ENCODE results near the gene OR7C1. TPM values are rescaled to one million over a fixed set of nuclear protein-coding genes. Genes with fewer than 3 reads are reported as not detected.

OR7C1 gene
- total and polyA plus RNA-seq, 10 of the 15 experiments (the other 5 are each of a cell fraction or from before 2014, with no cell fraction given) = 0.04 to 0.06 TPM; not detected in 8

GRCh38 chr19:14809272-14810057 lies 25.5 kb downstream of the OR7C1 start:
- no TSS peak for BruUV-seq (replicated peaks)
- intact Hi-C loops (cut with micrococcal nuclease; ENCODE audit: unreplicated experiment) (no loop called here), in situ Hi-C loops (cut with MboI) (no loop called here)
- H3K9me3 ChIP-seq (replicated peaks; ENCODE audit: control insufficient read depth, insufficient read depth, low read length) = no peaks in the 10 kb centered on the region
- FAIRE-seq (no peak), ATAC-seq (no peak), DNase-seq (ENCODE audit: low read depth, low spot score) (no peak)
- H4K20me1 ChIP-seq (ENCODE audit: control insufficient read depth, insufficient read depth) = no peaks in the 10 kb centered on the region
- no peak for TF ChIP-seq CREB1 (IDR thresholded peaks at IDR 0.05; ENCODE audit: low read depth)
- no peak for TF ChIP-seq JUNB (IDR thresholded peaks at IDR 0.05)
- no peak for TF ChIP-seq KDM1A (IDR thresholded peaks at IDR 0.05; ENCODE audit: borderline replicate concordance)
- TF ChIP-seq SRF (IDR thresholded peaks at IDR 0.05; ENCODE audit: low read depth in 2 of 2, low read length in 2 of 2) = no peak
- no peak for TF ChIP-seq BHLHE40 (IDR thresholded peaks at IDR 0.05; ENCODE audit: borderline replicate concordance in 1 of 2, low read depth in 2 of 2, low read length in 1 of 2)
- TF ChIP-seq FOS (IDR thresholded peaks at IDR 0.05; ENCODE audit: borderline replicate concordance, extremely low read depth, insufficient read length) = no peak
- no peak for TF ChIP-seq SMAD1 (IDR thresholded peaks at IDR 0.05; ENCODE audit: low read depth, partially characterized antibody)
- TF ChIP-seq RUNX3 (IDR thresholded peaks at IDR 0.05; ENCODE audit: low read length) = no peak
- TF ChIP-seq IKZF1 (conservative IDR thresholded peaks at IDR 0.05) = no peak
- no peak for TF ChIP-seq SIN3A (IDR thresholded peaks at IDR 0.05; ENCODE audit: low read depth, low read length)
- no peak for TF ChIP-seq NFIC (IDR thresholded peaks at IDR 0.05; ENCODE audit: low read depth, low read length)
- no peak for TF ChIP-seq PAX5 (IDR thresholded peaks at IDR 0.05; ENCODE audit: borderline replicate concordance, low read depth, low read length)
- TF ChIP-seq CUX1 (IDR thresholded peaks at IDR 0.05; ENCODE audit: insufficient replicate concordance, low read depth, low read length) = no peak
- no peak for TF ChIP-seq PML (IDR thresholded peaks at IDR 0.05; ENCODE audit: low read length)
- TF ChIP-seq EED (IDR thresholded peaks at IDR 0.05; ENCODE audit: low read depth) = no peak
- TF ChIP-seq ASH2L (IDR thresholded peaks at IDR 0.05; ENCODE audit: borderline replicate concordance, low read depth) = no peak
- 37% methylated on average over 9 of the region's 9 CpGs for WGBS (ENCODE audit: insufficient coverage, insufficient replicate concordance, low lambda C conversion rate, missing lambda C conversion rate)
- no peak overlapping the region for H3K4me3 ChIP-seq
- no peaks in the 10 kb centered on the region for H3K79me2 ChIP-seq (ENCODE audit: control insufficient read depth, insufficient read depth, low read length)
- SMC1A ChIA-PET (ENCODE audit: uncharacterized antibody, unreplicated experiment) = no interaction called here
- CTCF ChIA-PET = no interaction called here
- RAD21 ChIA-PET (ENCODE audit: unreplicated experiment) = no interaction called here
- H3K36me3 ChIP-seq (ENCODE audit: control insufficient read depth in 2 of 2, insufficient read depth in 2 of 2, low read length in 1 of 2) = no peaks in the 10 kb centered on the region
- H3K4me1 ChIP-seq (ENCODE audit: control insufficient read depth, insufficient read depth, low read length) = no peaks in the 10 kb centered on the region; the same call in 1 of the 2 replicates
- 0 out of 2 replicates have a peak overlapping the region, but pooled peaks have one; percentile 5 for H3K4me2 ChIP-seq (ENCODE audit: control insufficient read depth, insufficient read depth)
- no peak overlapping the region for H3K9ac ChIP-seq (ENCODE audit: control insufficient read depth, insufficient read depth, low read length)
- no peaks in the 10 kb centered on the region for H3K27me3 ChIP-seq (replicated peaks in 1 of 2; ENCODE audit: control insufficient read depth in 2 of 2, insufficient read depth in 2 of 2, low read length in 1 of 2)
- POLR2A ChIA-PET = no interaction called here
- no peak overlapping the region for H3K27ac ChIP-seq (ENCODE audit: control insufficient read depth, insufficient read depth)
- H2AFZ ChIP-seq (ENCODE audit: control insufficient read depth, low read depth, low read length) = no peak overlapping the region

Measured in GM12878 (cell line).